K562 (cell line): ENCODE measurements around the gene EHMT2. TPM values are rescaled to one million over a fixed set of nuclear protein-coding genes. Genes with fewer than 3 reads are reported as not detected.
A peak's percentile ranks its signal among the peaks of the same experiment; 100 is the strongest.

Source experiments
- ATAC-seq: fragments of 200-7000 bp; cut with Tn5 transposase; 3 replicates; pipeline ENCODE4 v1.9.1; 2020; ENCODE audit warnings: moderate library complexity
- BruUV-seq: library from RNA; stranded (reverse); fragments of 400-500 nt; replicated peaks from 2 replicates; lab custom pipeline; 2021; lab: Mats Ljungman, UMichigan
- CTCF ChIA-PET: fragments of 300-600 bp; formaldehyde crosslinking; extraction: SDS; loops from one replicate; lab custom pipeline; 2021; ENCODE audit warnings: low intra/inter-chr PET ratio; lab: Yijun Ruan, JAX
- POLR2A ChIA-PET: fragments of 300-600, 350-650 bp; sonication (Branson Sonifier 250); formaldehyde crosslinking; extraction: SDS; loops from one replicate; lab custom pipeline; 2021; ENCODE audit warnings: antibody characterized with exemption, inconsistent platforms; lab: Yijun Ruan, JAX
- DNase-seq, 4 experiments: peaks; one replicate each; pipeline versions ENCODE4 v3.0.0 to v3.0.0-alpha.2; 2011 to 2018; ENCODE audit warnings: low spot score in 3 of 4, mixed read lengths in 3 of 4; ENCODE audit errors: extremely low read depth in 1 of 4
- FAIRE-seq: peaks from 2 replicates; lab custom pipeline; 2011; peaks lifted over from hg19 to GRCh38; lab: Jason Lieb, UNC
- H2AFZ ChIP-seq: 2 replicates; pipeline ENCODE4 v1.6.0; 2011; ENCODE audit warnings: low read depth, low read length, control low read depth, inconsistent platforms
- H3K27ac ChIP-seq: fragments of 200-600 bp; 3 replicates; pipeline ENCODE4 v1.8.0; 2011; ENCODE audit warnings: low read depth, mild to moderate bottlenecking, control low read depth, inconsistent platforms, low read length, moderate library complexity, mixed read lengths; ENCODE audit errors: extremely low read depth
- H3K27me3 ChIP-seq, 2 experiments: fragments of 300-600 bp in 1 of 2; 2 replicates in 1 of 2; 3 replicates in 1 of 2; pipeline versions ENCODE4 v1.6.0 to v1.8.0; 2011; ENCODE audit warnings: inconsistent platforms in 2 of 2, low read length in 2 of 2, mild to moderate bottlenecking in 1 of 2, mixed read lengths in 1 of 2, moderate library complexity in 1 of 2; ENCODE audit not compliant: control insufficient read depth in 2 of 2, insufficient read depth in 2 of 2
- H3K36me3 ChIP-seq: fragments of 300-600 bp; 3 replicates; pipeline ENCODE4 v1.8.0; 2011; ENCODE audit warnings: mild to moderate bottlenecking, low read length, inconsistent platforms; ENCODE audit not compliant: control insufficient read depth, insufficient read depth
- H3K4me1 ChIP-seq, 2 experiments: fragments of 200-600 bp in 1 of 2; replicated peaks in 1 of 2; 2 replicates in 1 of 2; 3 replicates in 1 of 2; pipeline versions ENCODE4 v1.5.1 to v1.8.0; 2011; ENCODE audit warnings: inconsistent platforms in 2 of 2, low read length in 2 of 2, mild to moderate bottlenecking in 1 of 2, mixed read lengths in 1 of 2, moderate library complexity in 1 of 2; ENCODE audit not compliant: control insufficient read depth in 2 of 2, insufficient read depth in 2 of 2
- H3K4me2 ChIP-seq: 2 replicates; pipeline ENCODE4 v1.6.1; 2011; ENCODE audit warnings: low read length, control low read depth, inconsistent platforms, mixed read lengths; ENCODE audit not compliant: insufficient read depth
- H3K4me3 ChIP-seq: fragments of 200-600 bp; sonication (generic), shearing (Covaris generic); 2 replicates; pipeline ENCODE4 v1.5.1; 2016; ENCODE audit warnings: control low read depth, inconsistent platforms
- H3K79me2 ChIP-seq: fragments of 200-600 bp; 3 replicates; pipeline ENCODE4 v1.8.0; 2011; ENCODE audit warnings: low read length, inconsistent platforms; ENCODE audit not compliant: control insufficient read depth, insufficient read depth
- H3K9ac ChIP-seq, 2 experiments: 2 replicates each; pipeline versions ENCODE4 v1.6.0 to v1.6.1; 2011; ENCODE audit warnings: low read depth in 2 of 2, low read length in 2 of 2, control low read depth in 1 of 2, inconsistent platforms in 1 of 2, mild to moderate bottlenecking in 1 of 2, mixed read lengths in 1 of 2; ENCODE audit not compliant: insufficient read depth in 1 of 2
- H3K9me1 ChIP-seq: one replicate; pipeline ENCODE4 v1.6.0; 2011; ENCODE audit warnings: inconsistent platforms, mild to moderate bottlenecking, low read length, moderate library complexity; ENCODE audit not compliant: control insufficient read depth, insufficient read depth
- H3K9me3 ChIP-seq: replicated peaks from 2 replicates; pipeline ENCODE4 v1.5.1; 2011; ENCODE audit warnings: low read depth, low read length, inconsistent platforms; ENCODE audit not compliant: control insufficient read depth, insufficient read depth
- H4K20me1 ChIP-seq: replicated peaks from 2 replicates; pipeline ENCODE4 v1.6.1; 2011; ENCODE audit warnings: low read length, inconsistent platforms, mixed read lengths; ENCODE audit not compliant: control insufficient read depth, insufficient read depth
- BRF1 ChIP-seq: IDR thresholded peaks from 3 replicates; pipeline ENCODE4 v1.6.1; 2011; ENCODE audit warnings: borderline replicate concordance, mild to moderate bottlenecking; ENCODE audit not compliant: insufficient read length; ENCODE audit errors: extremely low read depth
- NR1H2 ChIP-seq: sonication (generic); formaldehyde crosslinking; IDR thresholded peaks from 2 replicates; pipeline ENCODE4 v1.4.0; 2020; ENCODE audit warnings: mild to moderate bottlenecking, missing genetic modification reagents
- NR2C2 ChIP-seq, 2 experiments: fragments of 200-800 bp in 1 of 2; sonication (Bioruptor generic) in 1 of 2; sonication (generic) in 1 of 2; formaldehyde crosslinking in 1 of 2; IDR thresholded peaks; 2 replicates each; pipeline versions ENCODE4 v1.6.1 to v1.8.0; 2016 to 2022; ENCODE audit warnings: mild to moderate bottlenecking in 1 of 2, missing compliant biosample characterization in 1 of 2, missing genetic modification characterization in 1 of 2, missing genetic modification reagents in 1 of 2
- RFX1 ChIP-seq: fragments of 450-650 bp; IDR thresholded peaks from 2 replicates; pipeline ENCODE4 v1.6.1; 2016; ENCODE audit warnings: mild to moderate bottlenecking, moderate library complexity
- ZNF174 ChIP-seq: fragments of 250-450 bp; sonication (Bioruptor Pico); IDR thresholded peaks from 2 replicates; pipeline ENCODE4 v1.4.0; 2020; ENCODE audit warnings: mild to moderate bottlenecking
- ZNF609 ChIP-seq: sonication (generic); formaldehyde crosslinking; IDR thresholded peaks from 2 replicates; pipeline ENCODE4 v1.8.1; 2023; ENCODE audit warnings: missing genetic modification reagents, mild to moderate bottlenecking, borderline replicate concordance
- WGBS: fragments of 100-300 bp; shearing (Covaris generic); methylation state at CpG from one replicate; pipeline ENCODE4 v1.1.6; 2016; ENCODE audit warnings: low coverage, mixed read lengths; ENCODE audit not compliant: insufficient coverage; ENCODE audit errors: missing lambda C conversion rate; 5-methylcytosine and 5-hydroxymethylcytosine counted together
- in situ Hi-C: fragments of 300-500 bp; cut with MboI; formaldehyde crosslinking; loops from 4 replicates; pipeline ENCODE4 v1.15.0; 2018; ENCODE audit warnings: inconsistent platforms, mixed read lengths
- intact Hi-C: fragments of 100-400 bp; cut with micrococcal nuclease; formaldehyde crosslinking; loops from 2 replicates; pipeline ENCODE4 v1.14.2; 2022
- polyA plus RNA-seq, 8 experiments: library from polyadenylated mRNA; depleted of rRNA in 4 of 8; stranded (reverse) in 5 of 8; unstranded in 3 of 8; fragments of >200 nt; fragmentation: Nextera tagmentation in 2 of 8; fragmentation: Illumina TruSeq in 1 of 8; extraction: Ambion mirVana in 2 of 8; extraction: Trizol in 1 of 8; gene quantifications; 2 replicates each; pipeline versions ENCODE4 v1.2.1 to v1.2.3, GENCODE V29; 2011 to 2014; ENCODE audit warnings: inconsistent platforms in 1 of 8, missing spikeins in 1 of 8
- total RNA-seq, 7 experiments: library from RNA; depleted of rRNA in 6 of 7; stranded (reverse); fragments of >200 nt in 6 of 7; fragmentation: Illumina TruSeq in 2 of 7; extraction: Trizol in 2 of 7; gene quantifications; 2 replicates each; pipeline versions ENCODE4 v1.2.1 to v1.2.3, GENCODE V29; 2011 to 2021; ENCODE audit warnings: low replicate concordance in 1 of 7
- TF ChIP-seq, protein P1 (sequence below): fragments of 250-450 bp; sonication (Bioruptor Pico); IDR thresholded peaks from 2 replicates; pipeline ENCODE4 v1.8.0; 2021; ENCODE audit warnings: mild to moderate bottlenecking, moderate library complexity

The EHMT2 gene
- total and polyA plus RNA-seq, 9 of the 15 experiments (the other 6 are each of a cell fraction or from before 2014, with no cell fraction given), result 2.1 to 63.8 (median 38.5) TPM

DNA sequence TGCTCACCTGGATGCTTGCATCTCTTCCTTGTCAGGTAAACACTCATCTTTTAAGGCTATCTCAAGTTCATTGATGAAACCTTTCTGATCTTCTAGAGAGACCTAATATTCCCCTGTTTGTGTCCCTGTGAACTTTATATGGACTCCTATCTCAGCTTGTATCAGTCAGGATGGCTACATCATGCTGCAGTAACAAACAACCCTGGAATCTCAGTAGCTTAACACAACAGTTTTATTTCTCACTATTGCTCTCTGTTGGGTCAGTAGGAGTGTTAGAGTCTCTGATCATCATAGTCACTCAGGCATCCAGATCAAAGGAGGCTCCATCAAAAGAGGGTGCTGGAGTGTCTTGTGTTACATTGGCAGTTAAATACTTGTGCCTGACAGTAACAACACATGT lies 17.9 kb upstream of the EHMT2 start (continued):
- TF ChIP-seq BRF1 (no peak), ZNF174 (CRISPR knock-in tag) (no peak)
- TF ChIP-seq, protein P1, sequence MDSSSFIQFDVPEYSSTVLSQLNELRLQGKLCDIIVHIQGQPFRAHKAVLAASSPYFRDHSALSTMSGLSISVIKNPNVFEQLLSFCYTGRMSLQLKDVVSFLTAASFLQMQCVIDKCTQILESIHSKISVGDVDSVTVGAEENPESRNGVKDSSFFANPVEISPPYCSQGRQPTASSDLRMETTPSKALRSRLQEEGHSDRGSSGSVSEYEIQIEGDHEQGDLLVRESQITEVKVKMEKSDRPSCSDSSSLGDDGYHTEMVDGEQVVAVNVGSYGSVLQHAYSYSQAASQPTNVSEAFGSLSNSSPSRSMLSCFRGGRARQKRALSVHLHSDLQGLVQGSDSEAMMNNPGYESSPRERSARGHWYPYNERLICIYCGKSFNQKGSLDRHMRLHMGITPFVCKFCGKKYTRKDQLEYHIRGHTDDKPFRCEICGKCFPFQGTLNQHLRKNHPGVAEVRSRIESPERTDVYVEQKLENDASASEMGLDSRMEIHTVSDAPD, result no peak

GRCh38 chr6:31911826-31912585 lies 14.5 kb upstream of the EHMT2 start:
- CTCF ChIA-PET, result interaction anchor here (0.7 kb wide), 1 partner anchor 31 kb away, joined by 4 read pairs; no protein-coding TSS in a partner anchor

More at GRCh38 chr6:31911826-31912585, 14.5 kb upstream of the EHMT2 start:
- Histone ChIP-seq H3K4me1 (peaks cover 11 to 20% of the 10 kb centered on the region in 2 experiments), H3K4me3 (no peak overlapping the region), H3K4me2 (no peak overlapping the region), H3K27me3 (no peaks in the 10 kb centered on the region), H4K20me1 (no peaks in the 10 kb centered on the region), H3K9ac (peak overlapping the region in 1 of 2 experiments; percentile 37; a peak in 1 of 4 replicates), H3K36me3 (no peaks in the 10 kb centered on the region), H3K27ac (no peak overlapping the region), H3K9me3 (no peaks in the 10 kb centered on the region)
- WGBS, result 58% methylated on average over 11 of the region's 11 CpGs
- DNase-seq (no peak), FAIRE-seq (no peak), ATAC-seq (no peak)
- in situ Hi-C loops (no loop called here), intact Hi-C loops (no loop called here)
- BruUV-seq, result no TSS peak
- POLR2A ChIA-PET, result interaction anchor here (0.5 to 1.6 kb wide), 3 partner anchors 10 to 1217 kb away, joined by 4 to 6 read pairs (median 4); no protein-coding TSS in a partner anchor
- peak; percentile 63; the same call in 1 of the 2 replicates for TF ChIP-seq ZNF609 (CRISPR knock-in tag)
- 0 out of 2 replicates have a peak, but pooled peaks have one; percentile 23 for TF ChIP-seq NR2C2 (CRISPR knock-in tag; IDR thresholded peaks at IDR 0.05)
- no peak for TF ChIP-seq NR2C2 (tag; IDR thresholded peaks at IDR 0.05)
- no peak for TF ChIP-seq NR1H2 (CRISPR knock-in tag)
- TF ChIP-seq RFX1, result peak; percentile 54
- TF ChIP-seq, all 486 proteins: peak for 3
- Histone ChIP-seq H3K79me2 (no peaks in the 10 kb centered on the region), H2AFZ (peak overlapping the region; percentile 37; the same call in 1 of the 2 replicates), H3K9me1 (no peaks in the 10 kb centered on the region)
